Activated naive CD8-positive, alpha-beta T cell treated with anti-CD3 and anti-CD28 coated beads, Interleukin-2, amount 50 U/mL, for 24 hours (primary cell): ENCODE results near the gene MC3R.

ENCODE experiments used
- ATAC-seq: fragments of 150-1000 bp; cut with Tn5 transposase; one replicate; pipeline ENCODE4 v1.10.0; 2021
- DNase-seq: peaks from one replicate; pipeline ENCODE4 v3.0.0; 2021
- H3K27ac Mint-ChIP-seq: one replicate; pipeline ENCODE4 v1.8.0; 2021; ENCODE audit warnings: mild to moderate bottlenecking, mixed read lengths
- H3K27me3 Mint-ChIP-seq: one replicate; pipeline ENCODE4 v1.8.0; 2021; ENCODE audit warnings: mixed read lengths
- H3K36me3 Mint-ChIP-seq: one replicate; pipeline ENCODE4 v1.8.0; 2021; ENCODE audit warnings: low read depth, mixed read lengths
- H3K4me1 Mint-ChIP-seq: one replicate; pipeline ENCODE4 v1.8.0; 2021; ENCODE audit warnings: mixed read lengths
- H3K4me3 Mint-ChIP-seq: one replicate; pipeline ENCODE4 v1.8.0; 2021; ENCODE audit warnings: mild to moderate bottlenecking, moderate library complexity, mixed read lengths
- H3K9me3 Mint-ChIP-seq: one replicate; pipeline ENCODE4 v1.8.0; 2021; ENCODE audit warnings: mixed read lengths

MC3R gene

GRCh38 chr20:56285496-56285895 is 37.0 kb downstream of the MC3R start:
- H3K27ac Mint-ChIP-seq: no peak overlapping the region
- H3K4me1 Mint-ChIP-seq: no peaks in the 10 kb centered on the region
- no peaks in the 10 kb centered on the region for H3K27me3 Mint-ChIP-seq
- no peak for ATAC-seq
- no peaks in the 10 kb centered on the region for H3K9me3 Mint-ChIP-seq
- no peaks in the 10 kb centered on the region for H3K36me3 Mint-ChIP-seq
- no peak overlapping the region for H3K4me3 Mint-ChIP-seq
- DNase-seq: no peak

- no peaks in the 10 kb centered on the region for H3K4me1 Mint-ChIP-seq
- H3K27me3 Mint-ChIP-seq: no peaks in the 10 kb centered on the region
- no peaks in the 10 kb centered on the region for H3K36me3 Mint-ChIP-seq
- no peak overlapping the region for H3K4me3 Mint-ChIP-seq
- no peaks in the 10 kb centered on the region for H3K9me3 Mint-ChIP-seq
- ATAC-seq (no peak), DNase-seq (no peak)
- no peak overlapping the region for H3K27ac Mint-ChIP-seq
These were observed 41.1 kb downstream of the MC3R start for GRCh38 chr20:56289652-56290051.

DNA sequence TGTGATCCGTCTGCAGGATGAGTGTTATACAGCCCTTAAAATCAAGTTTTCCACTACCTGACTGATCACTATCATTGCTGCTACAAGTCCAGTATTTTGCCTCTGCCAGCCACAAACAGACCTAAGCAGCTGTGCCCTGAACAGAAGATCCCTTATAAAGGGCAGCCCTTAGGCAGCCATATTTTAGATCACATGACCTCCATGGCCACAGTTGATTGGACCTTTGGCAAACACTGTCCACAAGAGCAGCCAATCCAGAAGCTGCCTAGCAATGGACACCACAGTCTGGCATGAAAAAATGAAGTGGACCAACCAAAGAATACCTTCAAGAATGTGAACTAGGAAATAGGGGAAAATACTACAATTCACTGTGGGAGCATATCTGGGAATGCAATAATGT is 50.8 kb downstream of the MC3R start:
- H3K36me3 Mint-ChIP-seq: no peaks in the 10 kb centered on the region
- H3K9me3 Mint-ChIP-seq: no peaks in the 10 kb centered on the region
- DNase-seq (no peak), ATAC-seq (no peak)
- H3K4me3 Mint-ChIP-seq: no peak overlapping the region
- H3K4me1 Mint-ChIP-seq: no peaks in the 10 kb centered on the region
- no peak overlapping the region for H3K27ac Mint-ChIP-seq
- peaks cover 7% of the 10 kb centered on the region for H3K27me3 Mint-ChIP-seq
